ENCODE results near the gene FCHO2.

FCHO2 gene

DNA sequence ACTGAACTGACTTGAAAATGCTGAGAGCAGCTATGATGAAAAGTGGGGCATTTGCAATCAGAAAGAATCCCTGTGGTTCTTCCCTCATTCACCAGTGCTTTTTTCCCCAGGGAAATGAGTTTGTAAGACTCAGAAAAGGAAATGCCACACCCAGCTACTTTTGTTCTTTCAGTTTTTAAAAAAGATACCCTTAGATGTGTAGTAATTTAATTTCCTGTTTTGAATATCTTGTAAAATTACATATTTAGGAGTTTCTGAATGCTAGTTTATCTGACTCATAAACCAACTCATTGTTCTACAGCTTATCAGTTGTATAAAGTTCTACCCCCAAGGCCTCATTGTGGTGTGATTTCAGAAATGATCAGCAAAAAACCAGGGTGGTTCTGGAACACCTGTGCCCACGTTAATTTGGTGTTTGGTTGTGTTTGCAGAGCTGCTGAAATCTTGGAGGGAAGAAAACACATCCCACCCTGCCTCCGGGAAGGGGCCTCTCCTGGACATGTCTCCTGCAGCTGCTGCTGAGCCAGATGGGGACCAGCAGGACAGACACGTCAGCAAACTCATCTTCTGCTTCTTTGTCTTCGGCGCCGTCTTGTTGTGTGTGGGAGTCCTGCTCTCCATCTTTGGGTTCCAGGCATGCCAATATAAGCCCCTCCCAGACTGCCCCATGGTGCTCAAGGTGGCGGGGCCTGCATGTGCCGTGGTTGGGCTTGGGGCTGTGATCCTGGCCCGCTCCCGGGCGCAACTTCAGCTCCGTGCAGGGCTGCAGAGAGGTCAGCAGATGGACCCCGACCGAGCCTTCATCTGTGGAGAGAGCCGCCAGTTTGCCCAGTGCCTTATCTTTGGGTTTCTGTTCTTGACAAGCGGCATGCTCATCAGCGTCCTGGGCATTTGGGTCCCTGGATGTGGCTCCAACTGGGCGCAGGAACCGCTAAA is 167.3 kb downstream of the FCHO2 start:
- peaks cover 75% of the 10 kb centered on the region for H3K27me3 Mint-ChIP-seq (ENCODE audit: low read depth)
- H3K9me3 Mint-ChIP-seq = no peaks in the 10 kb centered on the region

GRCh38 chr5:73125289-73125688 is 169.4 kb downstream of the FCHO2 start:
- no peak overlapping the region for H3K27ac Mint-ChIP-seq
- no peaks in the 10 kb centered on the region for H3K36me3 Mint-ChIP-seq (ENCODE audit: low read depth)
- H3K27me3 Mint-ChIP-seq (ENCODE audit: low read depth) = peaks cover 69% of the 10 kb centered on the region
- no peak overlapping the region for H3K4me3 Mint-ChIP-seq
- H3K9me3 Mint-ChIP-seq = no peaks in the 10 kb centered on the region
- peaks cover 5% of the 10 kb centered on the region for H3K4me1 Mint-ChIP-seq
- TF ChIP-seq CTCF (IDR thresholded peaks at IDR 0.05; ENCODE audit: unreplicated experiment in 3 of 3) = no peak

More for the DNA sequence above, 167.3 kb downstream of the FCHO2 start:
- Mint-ChIP-seq H3K27ac (no peak overlapping the region), H3K4me3 (no peak overlapping the region), H3K4me1 (peaks cover 13% of the 10 kb centered on the region), H3K36me3 (ENCODE audit: low read depth) (no peaks in the 10 kb centered on the region)
- no peak for TF ChIP-seq CTCF (IDR thresholded peaks at IDR 0.05; ENCODE audit: unreplicated experiment in 3 of 3)

DNA sequence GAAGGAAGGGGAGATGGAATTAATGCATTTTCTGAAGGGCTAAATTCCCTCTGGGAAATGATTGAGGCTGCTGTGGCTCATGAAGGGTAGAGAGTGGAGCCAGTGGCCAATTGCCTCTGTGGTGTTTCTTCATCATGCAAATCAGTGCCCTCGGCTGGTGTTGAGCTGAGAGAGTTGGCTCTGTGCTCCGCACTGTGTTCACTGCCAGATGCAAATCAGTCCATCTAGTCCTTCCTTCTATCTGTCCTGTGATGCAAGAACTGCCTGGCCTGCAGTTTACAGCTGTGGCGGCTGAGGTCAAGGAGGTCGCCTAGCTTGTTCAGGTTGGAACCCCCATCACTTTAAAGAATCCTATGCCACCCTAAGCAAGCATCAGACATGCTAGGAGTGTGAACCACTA is 170.5 kb downstream of the FCHO2 start:
- Mint-ChIP-seq H3K9me3 (no peaks in the 10 kb centered on the region), H3K4me1 (no peaks in the 10 kb centered on the region), H3K4me3 (no peak overlapping the region), H3K36me3 (ENCODE audit: low read depth) (no peaks in the 10 kb centered on the region), H3K27me3 (ENCODE audit: low read depth) (peaks cover 60% of the 10 kb centered on the region), H3K27ac (no peak overlapping the region)
- no peak for TF ChIP-seq CTCF (IDR thresholded peaks at IDR 0.05; ENCODE audit: unreplicated experiment in 3 of 3)

DNA sequence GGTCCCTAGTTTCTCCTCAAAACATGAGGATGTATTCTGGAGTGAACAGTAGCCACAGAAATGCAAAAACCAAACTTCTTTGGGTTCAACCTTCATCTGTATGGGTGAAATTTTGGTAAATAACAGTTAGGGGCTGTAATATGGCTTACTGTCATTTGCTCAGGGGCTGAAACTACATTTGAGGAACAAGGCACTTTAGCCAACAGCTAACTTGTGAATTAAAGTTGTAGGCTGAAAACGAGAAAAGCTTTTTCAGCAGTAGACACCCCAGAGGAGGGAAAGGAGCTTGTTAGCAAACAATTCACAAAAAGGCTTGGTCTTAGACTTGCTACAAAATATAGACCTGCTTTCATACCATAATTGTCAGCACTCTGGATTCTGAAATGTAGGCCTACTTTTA is 171.1 kb downstream of the FCHO2 start:
- no peak for TF ChIP-seq CTCF (IDR thresholded peaks at IDR 0.05; ENCODE audit: unreplicated experiment in 3 of 3)
- H3K4me1 Mint-ChIP-seq = no peaks in the 10 kb centered on the region
- no peaks in the 10 kb centered on the region for H3K36me3 Mint-ChIP-seq (ENCODE audit: low read depth)
- no peaks in the 10 kb centered on the region for H3K9me3 Mint-ChIP-seq
- no peak overlapping the region for H3K27ac Mint-ChIP-seq
- H3K27me3 Mint-ChIP-seq (ENCODE audit: low read depth) = peaks cover 54% of the 10 kb centered on the region
- H3K4me3 Mint-ChIP-seq = no peak overlapping the region

- no peaks in the 10 kb centered on the region for H3K36me3 Mint-ChIP-seq (ENCODE audit: low read depth)
- H3K4me1 Mint-ChIP-seq = no peaks in the 10 kb centered on the region
- no peak overlapping the region for H3K4me3 Mint-ChIP-seq
- H3K27me3 Mint-ChIP-seq (ENCODE audit: low read depth) = peaks cover 37% of the 10 kb centered on the region
- H3K9me3 Mint-ChIP-seq = no peaks in the 10 kb centered on the region
- TF ChIP-seq CTCF (IDR thresholded peaks at IDR 0.05; ENCODE audit: unreplicated experiment in 3 of 3) = no peak
- H3K27ac Mint-ChIP-seq = no peak overlapping the region
Observed at GRCh38 chr5:73129143-73129542, 173.3 kb downstream of the FCHO2 start.

DNA sequence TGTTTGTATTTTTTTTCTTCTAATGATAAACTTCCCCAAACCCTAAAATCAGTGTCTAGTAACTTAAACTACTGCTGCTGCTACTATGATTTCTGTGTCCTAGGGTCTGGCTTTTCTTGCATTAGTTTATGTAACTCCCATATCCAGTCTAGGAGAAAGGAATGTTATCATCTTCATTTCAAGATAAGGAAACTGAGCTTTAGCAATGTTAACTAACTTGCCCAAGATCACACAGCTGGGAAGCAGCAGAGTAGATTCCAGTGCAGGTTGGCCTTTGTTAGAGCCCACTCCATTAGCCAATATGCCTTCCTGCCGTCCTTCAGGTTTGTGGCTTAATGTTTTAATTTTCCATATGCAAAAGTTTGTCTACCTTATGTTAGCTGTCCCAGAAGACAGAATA is 175.0 kb downstream of the FCHO2 start:
- no peak for TF ChIP-seq CTCF (IDR thresholded peaks at IDR 0.05; ENCODE audit: unreplicated experiment in 3 of 3)
- Mint-ChIP-seq H3K9me3 (no peaks in the 10 kb centered on the region), H3K27me3 (ENCODE audit: low read depth) (peaks cover 30% of the 10 kb centered on the region), H3K27ac (no peak overlapping the region), H3K4me3 (no peak overlapping the region), H3K4me1 (peaks cover 6% of the 10 kb centered on the region), H3K36me3 (ENCODE audit: low read depth) (no peaks in the 10 kb centered on the region)

Measured in nephron (organoid).